NCI-H226 (cell line): Measurements from ENCODE around the gene TSPYL1.
"Not testable (repeated sequence)": the region's sequence is repeated elsewhere in the genome, so short reads cannot be mapped to it uniquely, and the experiment has no call there.

Experiments used
- DNase-seq: peaks from one replicate; pipeline ENCODE4 v3.0.0-alpha.2; 2015

Gene TSPYL1

GRCh38 chr6:116279232-116280160, at the start of gene TSPYL1:
Gene TSPYL1, minus strand, starts transcription at chr6:116279930. Its CDS starts 100 bp downstream, at chr6:116279830.
- DNase-seq, result peak; percentile 95

GRCh38 chr6:116329156-116329555, 49.4 kb upstream of the TSPYL1 start:
- DNase-seq, result no peak

DNA sequence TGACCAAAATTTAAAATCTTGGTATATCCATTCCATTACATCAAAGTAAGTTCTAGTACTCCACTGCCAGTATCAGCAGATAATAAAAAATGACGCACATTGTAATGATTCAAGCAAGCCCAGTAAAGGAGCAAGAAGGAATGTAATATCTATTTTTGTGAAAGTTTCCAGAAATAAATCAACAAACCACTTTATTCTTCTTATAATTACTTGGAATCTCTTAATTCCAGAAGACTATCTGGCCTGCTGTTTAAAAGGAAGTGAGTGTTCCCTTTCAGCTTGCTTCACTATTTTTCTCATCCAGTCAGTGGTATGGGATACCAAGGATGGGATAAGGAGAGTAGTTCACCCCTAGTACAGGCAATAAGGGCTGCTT, 48.8 kb upstream of the TSPYL1 start:
- DNase-seq, result no peak

GRCh38 chr6:116327803-116328527, 48.2 kb upstream of the TSPYL1 start:
- no peak for DNase-seq

DNA sequence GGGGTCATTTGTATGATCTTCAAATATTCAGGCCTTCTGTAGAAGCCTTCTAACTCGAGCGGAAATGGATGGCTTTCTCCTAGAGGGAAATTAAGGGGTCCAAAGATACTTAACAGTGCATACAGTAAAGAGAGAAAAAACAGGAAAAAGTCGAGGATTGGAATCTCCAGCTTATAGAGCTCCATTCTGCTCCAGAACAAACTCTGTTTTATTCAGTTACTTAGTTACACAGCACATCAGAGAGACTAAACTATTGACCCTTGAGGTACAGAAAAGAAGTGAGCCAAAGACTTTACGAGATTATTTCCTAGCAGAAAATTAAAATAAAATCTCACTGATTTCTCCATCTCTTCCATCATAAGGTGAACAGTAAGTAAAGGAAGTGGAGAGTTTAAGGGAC, 47.3 kb upstream of the TSPYL1 start:
- DNase-seq, result no peak

DNA sequence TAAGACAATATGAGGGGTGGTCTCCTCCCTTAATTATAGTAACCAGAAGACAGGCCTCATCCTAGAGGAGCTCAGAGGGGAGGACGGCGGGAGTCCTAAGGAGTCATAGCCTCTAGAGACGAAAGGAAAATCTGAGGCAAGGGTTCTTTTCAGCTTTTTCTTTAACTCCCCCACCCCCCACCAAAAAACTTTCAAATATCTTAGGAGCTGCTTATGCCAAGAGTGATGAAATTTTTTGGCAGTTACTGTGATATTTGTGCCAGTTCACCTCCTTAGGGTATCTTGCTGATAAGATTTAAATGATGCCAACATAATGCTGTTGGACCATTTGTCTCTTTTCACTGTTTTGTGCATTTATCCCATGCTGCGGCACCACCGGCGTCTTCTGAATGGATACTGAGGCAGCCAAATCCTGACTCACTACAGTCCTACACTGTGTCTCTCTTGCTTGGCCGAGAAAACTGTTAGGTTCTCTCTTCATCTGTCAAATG, 46.5 kb upstream of the TSPYL1 start:
- peak; percentile 30 for DNase-seq

- not testable (repeated sequence) for DNase-seq
Observed at GRCh38 chr6:116325634-116326132, 46.0 kb upstream of the TSPYL1 start.

DNA sequence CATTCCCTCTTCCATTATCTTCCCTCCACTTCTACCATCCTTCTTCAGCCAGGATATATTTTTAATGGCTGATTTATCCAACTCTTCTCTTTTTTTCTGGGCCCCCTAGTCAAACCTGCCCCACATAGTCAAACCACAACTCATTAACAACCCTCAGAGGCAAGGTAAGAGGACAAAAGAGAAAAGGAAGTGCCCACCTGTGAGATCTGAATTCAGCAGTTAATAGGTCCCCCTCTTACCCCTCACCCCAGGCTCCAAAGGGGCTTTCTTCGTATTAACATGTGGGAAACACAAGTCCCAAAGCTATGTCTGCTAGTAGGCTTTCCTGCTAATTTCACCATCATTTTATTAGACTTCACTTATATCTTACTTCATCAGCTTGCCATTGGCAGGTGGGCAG, 44.1 kb upstream of the TSPYL1 start:
- DNase-seq, result no peak

GRCh38 chr6:116321933-116322332, 42.2 kb upstream of the TSPYL1 start:
- not testable (repeated sequence) for DNase-seq

- no peak for DNase-seq
Observed at GRCh38 chr6:116316772-116317467, 37.2 kb upstream of the TSPYL1 start.

GRCh38 chr6:116314878-116315277, 35.1 kb upstream of the TSPYL1 start:
- DNase-seq, result no peak

- DNase-seq, result peak; percentile 51
Observed at GRCh38 chr6:116314218-116314617, 34.5 kb upstream of the TSPYL1 start.

DNA sequence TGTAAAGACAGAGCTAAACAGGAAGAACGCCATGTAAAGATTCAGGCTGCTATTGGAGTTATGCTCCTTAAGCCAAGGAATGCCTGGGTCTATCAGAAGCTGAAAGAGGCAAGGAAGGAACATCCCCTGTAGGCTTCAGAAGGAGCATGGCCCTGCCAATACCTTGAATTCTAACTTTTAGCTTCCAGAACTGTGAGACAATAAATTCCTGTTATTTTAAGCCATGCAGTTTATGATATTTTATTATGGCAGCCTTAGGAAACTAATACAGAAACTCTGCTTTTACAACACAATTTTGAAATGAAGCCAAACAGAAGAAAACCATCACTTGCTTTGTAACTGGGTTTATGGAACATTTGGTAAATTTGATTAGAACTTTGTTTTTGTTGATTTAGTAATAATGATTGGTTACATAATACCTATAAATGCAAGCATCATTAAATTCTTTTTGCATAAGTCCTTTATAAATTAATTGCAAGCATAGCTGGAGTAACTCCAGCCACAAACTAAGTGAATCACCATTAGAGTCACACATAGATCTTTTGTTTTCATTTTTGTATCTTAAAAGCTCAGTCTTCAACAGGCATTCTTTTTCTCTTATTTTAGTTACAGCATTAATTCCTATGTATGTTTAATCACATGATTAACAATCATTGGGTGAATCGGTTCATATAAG, 33.5 kb upstream of the TSPYL1 start:
- no peak for DNase-seq

DNA sequence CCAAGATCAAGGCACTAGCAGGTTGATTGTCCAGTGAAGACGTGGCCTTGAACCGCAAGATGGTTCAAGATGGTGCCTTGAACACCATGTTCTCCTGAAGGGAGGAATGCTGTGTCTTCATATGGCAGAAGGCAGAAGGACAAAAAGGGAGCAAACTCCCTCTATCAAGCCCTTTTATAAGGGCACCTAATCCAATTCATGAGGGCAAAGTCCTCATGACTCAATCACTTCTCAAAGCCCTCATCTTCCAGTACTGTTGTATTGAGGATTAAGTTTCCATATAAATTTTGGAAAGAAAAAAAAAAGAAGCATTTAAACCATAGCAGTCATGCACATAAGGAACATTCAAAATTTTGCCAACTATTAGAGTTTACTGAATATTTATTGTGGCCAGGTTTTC, 29.9 kb upstream of the TSPYL1 start:
- DNase-seq, result no peak

DNA sequence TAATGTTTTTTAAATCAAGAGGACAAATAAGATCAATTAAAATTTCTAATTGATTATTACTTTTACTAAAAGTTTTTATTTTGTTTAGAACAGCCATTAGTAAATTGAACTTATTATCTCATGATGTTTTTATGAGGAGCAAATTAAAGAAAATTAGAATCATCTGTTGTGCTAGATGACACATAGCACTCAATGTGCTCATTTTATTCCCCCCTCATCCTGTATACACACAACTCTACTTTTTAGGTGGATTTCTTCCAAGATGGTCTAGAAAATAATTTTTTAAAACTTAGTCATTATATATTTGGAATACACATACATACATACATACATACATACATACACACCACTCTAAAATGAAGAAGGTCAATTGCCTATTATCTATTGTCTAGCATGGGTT, 29.3 kb upstream of the TSPYL1 start:
- DNase-seq, result no peak

DNA sequence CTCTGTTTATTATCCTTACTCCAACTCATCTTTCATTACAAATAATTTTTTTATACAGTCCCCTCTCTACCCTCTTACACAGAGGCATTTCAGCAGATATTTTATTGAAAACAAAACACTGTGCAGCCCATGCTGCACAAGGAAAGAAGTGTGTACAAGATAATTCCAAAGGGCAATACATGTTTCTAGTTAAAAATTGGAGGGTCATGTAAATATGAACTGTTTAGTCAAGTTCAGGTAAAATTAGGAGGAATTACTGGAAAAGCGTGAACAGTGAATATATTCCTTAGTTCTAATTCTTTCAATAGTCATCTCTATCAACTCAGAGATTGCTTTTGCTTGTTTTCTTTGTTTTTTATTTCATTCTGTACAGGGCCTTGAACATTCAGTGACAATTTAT, 27.9 kb upstream of the TSPYL1 start:
- no peak for DNase-seq

GRCh38 chr6:116307001-116307400, 27.3 kb upstream of the TSPYL1 start:
- DNase-seq, result no peak

DNA sequence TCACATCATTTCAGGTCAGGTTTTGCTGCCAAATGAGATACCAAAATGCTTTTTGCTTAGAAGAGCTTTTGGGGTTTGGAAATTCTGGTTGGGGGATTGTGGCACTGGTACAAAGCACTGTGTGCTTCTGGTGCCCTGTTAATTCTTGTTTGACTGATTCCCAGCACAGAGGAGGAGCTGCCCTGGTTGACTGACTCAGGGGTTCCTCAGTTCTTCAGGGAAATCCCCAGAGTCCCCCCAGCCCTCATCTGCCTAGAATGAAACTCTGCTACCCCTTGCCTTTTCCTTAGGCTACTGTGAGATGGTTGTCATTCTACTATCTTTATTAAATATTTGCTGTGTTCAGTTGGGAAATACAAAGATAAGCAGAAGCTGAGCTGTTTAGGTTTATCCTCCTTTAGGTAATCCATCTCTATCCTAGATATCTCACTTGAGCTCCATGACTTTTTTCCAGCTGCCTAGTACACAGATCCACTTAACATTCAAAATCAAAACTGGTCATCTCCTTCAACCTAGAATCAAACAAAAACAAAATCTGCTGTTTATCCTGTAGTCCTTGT, 24.9 kb upstream of the TSPYL1 start:
- DNase-seq, result peak; percentile 28

GRCh38 chr6:116301104-116301503, 21.4 kb upstream of the TSPYL1 start:
- DNase-seq, result no peak

- DNase-seq, result no peak
Observed at GRCh38 chr6:116300566-116300965, 20.8 kb upstream of the TSPYL1 start.

DNA sequence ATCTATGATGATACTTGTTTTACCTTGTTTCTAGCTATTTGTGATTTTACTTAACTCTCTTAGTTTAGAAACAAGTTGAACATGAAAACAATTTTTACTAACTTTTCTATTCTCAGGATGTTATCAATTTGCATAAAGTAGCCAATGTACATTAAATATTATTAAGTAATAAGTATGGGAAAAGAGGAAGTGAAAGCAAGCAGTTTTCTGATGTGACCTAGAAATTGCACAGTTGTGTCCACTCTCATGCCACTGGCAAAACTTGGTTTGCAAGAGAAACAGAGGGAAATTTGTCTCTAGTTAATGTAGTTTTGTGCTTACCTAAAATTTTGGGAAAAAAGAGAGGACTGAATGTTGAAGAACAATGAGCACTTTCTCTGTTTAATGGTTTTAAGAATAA, 19.2 kb upstream of the TSPYL1 start:
- DNase-seq, result no peak

GRCh38 chr6:116298273-116298672, 18.5 kb upstream of the TSPYL1 start:
- DNase-seq, result no peak
